HFFc6 (cell line): ENCODE measurements around the gene GSK3B. TPM values are rescaled to one million over a fixed set of nuclear protein-coding genes. Genes with fewer than 3 reads are reported as not detected.

Experiments
- DNase-seq: peaks from one replicate; pipeline ENCODE4 v3.0.0-alpha.2; 2018
- H3K27ac Mint-ChIP-seq: 2 replicates; pipeline ENCODE4 v1.8.0; 2020; ENCODE audit warnings: mild to moderate bottlenecking, mixed read lengths
- H3K27me3 Mint-ChIP-seq: 2 replicates; pipeline ENCODE4 v1.8.0; 2021; ENCODE audit warnings: mild to moderate bottlenecking, moderate library complexity, mixed read lengths; ENCODE audit not compliant: insufficient read depth
- H3K36me3 Mint-ChIP-seq: 2 replicates; pipeline ENCODE4 v1.8.0; 2021; ENCODE audit warnings: low read depth, mixed read lengths
- H3K4me1 Mint-ChIP-seq: 2 replicates; pipeline ENCODE4 v1.8.0; 2020; ENCODE audit warnings: low read depth, mixed read lengths
- H3K4me3 Mint-ChIP-seq: 2 replicates; pipeline ENCODE4 v1.8.0; 2020; ENCODE audit warnings: mild to moderate bottlenecking, moderate library complexity, mixed read lengths
- H3K9me3 Mint-ChIP-seq: 2 replicates; pipeline ENCODE4 v1.8.0; 2020; ENCODE audit warnings: mild to moderate bottlenecking, mixed read lengths
- CTCF ChIP-seq: fragments of 200-600 bp; sonication (generic); IDR thresholded peaks from 2 replicates; pipeline ENCODE4 v1.5.0; 2021; ENCODE audit warnings: antibody characterized with exemption, mild to moderate bottlenecking
- total RNA-seq, 6 experiments: library from RNA; stranded (reverse); fragmentation: NEBNext Ultra II Directional; extraction: Animal tissue kit (Norgen Biotek cat#: 25700); gene quantifications; 2 replicates in 1 of 6; 3 replicates in 5 of 6; pipeline ENCODE4 v1.2.3, GENCODE V29; 2021

GSK3B gene
- total RNA-seq, 6 experiments from 2014 or later = 42.9 to 52.8 (median 49.6) TPM

- DNase-seq = no peak
- Mint-ChIP-seq H3K4me1 (peaks cover 35% of the 10 kb centered on the region), H3K27me3 (no peaks in the 10 kb centered on the region; the same call in 1 of the 2 replicates), H3K36me3 (0 out of 2 replicates have a peak, but pooled peaks cover 5% of the 10 kb centered on the region), H3K9me3 (no peaks in the 10 kb centered on the region), H3K27ac (no peak overlapping the region), H3K4me3 (no peak overlapping the region)
- TF ChIP-seq CTCF = no peak
These were observed 258.7 kb downstream of the GSK3B start for GRCh38 chr3:119835556-119835955.

- no peak overlapping the region for H3K27ac Mint-ChIP-seq
- H3K36me3 Mint-ChIP-seq = 0 out of 2 replicates have a peak, but pooled peaks cover 5% of the 10 kb centered on the region
- no peaks in the 10 kb centered on the region; the same call in 1 of the 2 replicates for H3K27me3 Mint-ChIP-seq
- peaks cover 36% of the 10 kb centered on the region for H3K4me1 Mint-ChIP-seq
- no peak for DNase-seq
- H3K9me3 Mint-ChIP-seq = no peaks in the 10 kb centered on the region
- H3K4me3 Mint-ChIP-seq = no peak overlapping the region
- no peak for TF ChIP-seq CTCF
These were observed 259.4 kb downstream of the GSK3B start for GRCh38 chr3:119834754-119835370.

- no peaks in the 10 kb centered on the region for H3K9me3 Mint-ChIP-seq
These were observed 262.3 kb downstream of the GSK3B start for GRCh38 chr3:119831941-119832371.

GRCh38 chr3:119831022-119831421, 263.2 kb downstream of the GSK3B start:
- H3K27me3 Mint-ChIP-seq = no peaks in the 10 kb centered on the region; the same call in none of the 2 replicates
- peak; percentile 62 for TF ChIP-seq CTCF
- H3K36me3 Mint-ChIP-seq = peaks cover 7% of the 10 kb centered on the region
- H3K27ac Mint-ChIP-seq = peak overlapping the region; percentile 58
- H3K4me1 Mint-ChIP-seq = peaks cover 36% of the 10 kb centered on the region
- peak; percentile 17 for DNase-seq
- no peak overlapping the region for H3K4me3 Mint-ChIP-seq
- H3K9me3 Mint-ChIP-seq = no peaks in the 10 kb centered on the region

More at GRCh38 chr3:119831941-119832371, 262.3 kb downstream of the GSK3B start:
- TF ChIP-seq CTCF = no peak
- Mint-ChIP-seq H3K4me1 (peaks cover 36% of the 10 kb centered on the region), H3K27me3 (no peaks in the 10 kb centered on the region; the same call in none of the 2 replicates), H3K4me3 (peak overlapping the region; percentile 18), H3K27ac (peak overlapping the region; percentile 58), H3K36me3 (0 out of 2 replicates have a peak, but pooled peaks cover 5% of the 10 kb centered on the region)
- DNase-seq = peak; percentile 85

- Mint-ChIP-seq H3K9me3 (no peaks in the 10 kb centered on the region), H3K4me3 (no peak overlapping the region), H3K27ac (no peak overlapping the region), H3K27me3 (no peaks in the 10 kb centered on the region; the same call in none of the 2 replicates), H3K4me1 (peaks cover 36% of the 10 kb centered on the region), H3K36me3 (peaks cover 8% of the 10 kb centered on the region)
- TF ChIP-seq CTCF = no peak
- DNase-seq = no peak
These were observed 264.8 kb downstream of the GSK3B start for GRCh38 chr3:119829420-119829819.
